NCI-H748 treated with DMSO at 0.1 percent for 48 hours (cell line): ENCODE data around the gene HAVCR1.
"Not testable (repeated sequence)": the region's sequence is repeated elsewhere in the genome, so short reads cannot be mapped to it uniquely, and the experiment has no call there.

Experiments
- DNase-seq: peaks from one replicate; lab custom pipeline; 2025; lab: John Stamatoyannopoulos, UW

HAVCR1 gene

DNA sequence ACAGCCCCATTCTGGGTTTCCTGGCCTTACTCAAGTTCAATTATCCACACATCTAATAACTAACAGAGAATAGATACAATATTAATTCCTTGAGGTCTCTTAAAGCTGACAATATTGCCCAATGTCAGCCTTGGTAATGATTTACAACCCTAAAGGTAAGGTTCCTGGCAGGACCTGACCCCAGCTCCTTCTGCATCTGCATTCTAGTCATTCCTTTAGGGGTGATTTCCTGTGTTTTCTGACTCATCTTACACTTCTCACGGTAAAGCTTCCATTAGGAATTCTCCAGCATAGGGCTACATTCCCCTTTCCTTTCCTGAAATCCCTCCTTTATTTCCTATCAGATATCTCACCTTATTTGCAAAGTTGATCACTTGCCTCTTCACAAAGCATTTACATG is 9.3 kb downstream of the HAVCR1 start:
- no peak for DNase-seq

DNA sequence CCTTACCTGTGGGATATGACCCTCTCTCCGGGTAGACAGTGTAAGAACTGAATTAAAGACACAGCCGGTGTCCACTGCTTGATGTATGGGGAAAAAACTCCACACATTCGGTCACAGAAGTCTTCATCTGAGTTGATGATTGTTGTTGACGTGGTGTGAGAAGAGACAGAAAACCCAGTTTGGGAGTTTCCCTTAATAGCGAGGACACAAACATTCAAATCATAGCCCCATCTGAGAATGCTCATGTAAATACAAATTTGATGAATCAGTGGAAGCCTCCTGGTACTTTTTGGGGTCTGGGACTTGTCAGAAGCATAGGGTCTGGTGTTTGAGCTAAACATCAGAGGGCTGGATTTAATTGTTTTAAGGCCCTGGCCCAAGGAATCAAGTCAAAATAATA is 11.0 kb downstream of the HAVCR1 start:
- DNase-seq = no peak

DNA sequence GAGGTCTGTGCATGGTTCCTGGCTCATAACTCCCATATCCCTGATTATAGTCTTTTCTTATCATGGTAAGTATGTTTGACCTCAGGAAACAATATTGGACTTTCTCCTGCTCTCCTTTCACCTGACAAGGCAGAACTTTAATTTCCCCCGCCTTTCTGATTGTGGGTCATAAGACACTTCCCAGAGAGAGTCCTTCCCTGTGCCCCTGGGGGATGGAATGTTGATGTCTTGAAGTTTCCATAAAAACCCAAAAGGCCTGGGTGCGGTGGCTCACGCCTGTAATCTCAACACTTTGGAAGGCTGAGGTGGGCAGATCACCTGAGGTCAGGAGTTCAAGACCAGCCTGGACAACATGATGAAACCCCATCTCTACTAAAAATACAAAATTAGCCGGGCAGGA is 11.9 kb downstream of the HAVCR1 start:
- DNase-seq = not testable (repeated sequence)

DNA sequence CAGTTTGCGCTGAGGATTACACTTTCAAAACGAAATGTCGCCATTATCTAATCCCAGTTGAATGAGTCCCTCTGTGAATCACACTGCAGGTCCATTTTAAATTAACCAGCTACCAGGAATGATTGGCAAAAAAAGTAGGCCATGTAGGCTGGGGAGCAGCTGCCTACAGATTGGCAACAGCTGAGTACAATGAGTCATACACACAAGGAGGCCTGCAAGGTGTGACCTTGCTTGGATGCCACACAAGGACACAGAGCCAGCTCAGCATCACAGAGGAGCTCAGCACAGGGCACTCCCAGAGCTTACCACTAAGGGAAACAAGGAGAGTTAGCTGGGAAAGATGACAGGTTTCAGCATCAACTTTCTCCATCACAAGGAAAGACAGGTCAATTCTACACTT is 12.9 kb downstream of the HAVCR1 start:
- no peak for DNase-seq

DNA sequence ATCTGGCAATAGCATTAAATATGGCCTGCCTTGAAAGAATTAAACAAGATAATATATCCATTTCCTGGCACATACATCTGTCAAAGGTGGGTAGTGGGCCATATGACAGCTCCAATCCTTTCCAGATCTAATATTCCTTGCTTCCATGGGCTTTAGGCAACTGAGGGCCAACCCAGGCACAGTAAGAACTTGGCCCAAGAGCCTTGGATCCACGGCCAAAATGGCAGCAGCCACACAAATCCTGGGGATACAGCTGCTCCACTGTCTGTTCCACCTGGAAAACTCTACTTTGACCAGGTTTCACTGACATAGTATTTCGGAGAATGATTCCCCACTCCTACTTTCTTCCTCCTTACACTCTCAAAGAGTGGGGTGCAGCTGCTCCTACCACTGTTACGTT is 13.3 kb downstream of the HAVCR1 start:
- no peak for DNase-seq

DNA sequence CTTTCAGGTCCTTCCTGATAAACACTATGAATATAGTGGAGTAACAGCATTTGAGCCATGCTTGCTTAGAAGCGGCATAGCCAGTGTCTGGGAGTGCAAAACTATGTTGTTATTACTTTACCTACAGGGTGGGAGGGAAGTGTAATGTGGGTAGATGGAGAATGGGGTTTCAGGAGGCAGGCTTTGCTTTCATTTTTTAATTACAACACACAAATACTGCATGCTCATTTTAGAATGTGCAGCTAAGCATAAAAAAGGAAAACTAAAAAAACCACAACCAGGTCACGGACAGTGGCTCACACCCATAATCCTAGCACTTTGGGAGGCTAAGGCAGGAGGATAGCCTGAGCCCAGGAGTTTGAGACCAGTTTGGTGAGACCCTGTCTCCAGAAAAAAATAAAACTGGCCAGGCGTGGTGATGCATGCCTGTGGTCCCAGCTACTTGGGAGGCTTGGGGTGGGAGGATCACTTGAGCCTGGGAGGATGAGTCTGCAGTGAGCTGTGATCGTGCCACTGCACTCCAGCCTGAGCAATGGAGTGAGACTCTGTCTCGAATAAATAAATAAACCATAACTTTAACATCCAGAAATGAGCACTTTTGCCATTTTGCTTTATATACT is 20.2 kb downstream of the HAVCR1 start:
- no peak for DNase-seq

DNA sequence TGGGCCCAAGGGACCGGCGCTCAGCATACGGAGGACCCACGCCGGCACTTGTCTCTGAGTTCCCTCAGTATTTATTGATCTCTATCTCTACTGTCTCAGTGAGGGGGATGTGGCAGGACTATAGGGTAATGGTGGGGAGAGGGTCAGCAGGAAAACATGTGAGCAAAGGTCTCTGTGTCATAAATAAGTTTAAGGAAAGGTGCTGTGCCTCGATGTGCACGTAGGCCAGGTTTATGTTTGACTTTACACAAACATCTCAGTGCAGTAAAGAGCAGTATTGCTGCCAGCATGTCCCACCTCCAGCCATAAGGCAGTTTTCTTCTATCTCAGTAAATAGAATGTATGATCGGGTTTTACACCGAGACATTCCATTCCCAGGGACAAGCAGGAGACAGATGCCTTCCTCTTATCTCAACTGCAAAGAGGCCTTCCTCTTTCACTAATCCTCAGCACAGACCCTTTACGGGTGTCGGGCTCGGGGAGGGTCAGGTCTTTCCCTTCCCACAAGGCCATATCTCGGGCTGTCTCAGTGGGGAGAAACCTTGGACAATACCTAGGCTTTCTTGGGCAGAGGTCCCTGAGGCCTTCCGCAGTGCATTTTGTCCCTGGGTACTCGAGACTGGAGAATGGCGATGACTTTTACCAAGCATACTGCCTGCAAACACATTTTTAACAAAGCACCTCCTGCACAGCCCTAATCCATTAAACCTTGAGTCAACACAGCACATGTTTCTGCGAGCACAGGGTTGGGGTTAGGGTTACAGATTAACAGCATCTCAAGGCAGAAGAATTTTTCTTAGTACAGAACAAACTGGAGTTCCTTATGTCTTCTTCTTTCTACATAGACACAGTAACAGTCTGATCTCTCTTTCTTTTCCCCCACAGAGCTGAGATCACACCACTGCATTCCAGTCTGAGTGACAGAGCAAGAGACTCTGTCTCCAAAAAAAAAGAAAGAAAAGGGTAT is 24.5 kb downstream of the HAVCR1 start:
- DNase-seq = not testable (repeated sequence)

DNA sequence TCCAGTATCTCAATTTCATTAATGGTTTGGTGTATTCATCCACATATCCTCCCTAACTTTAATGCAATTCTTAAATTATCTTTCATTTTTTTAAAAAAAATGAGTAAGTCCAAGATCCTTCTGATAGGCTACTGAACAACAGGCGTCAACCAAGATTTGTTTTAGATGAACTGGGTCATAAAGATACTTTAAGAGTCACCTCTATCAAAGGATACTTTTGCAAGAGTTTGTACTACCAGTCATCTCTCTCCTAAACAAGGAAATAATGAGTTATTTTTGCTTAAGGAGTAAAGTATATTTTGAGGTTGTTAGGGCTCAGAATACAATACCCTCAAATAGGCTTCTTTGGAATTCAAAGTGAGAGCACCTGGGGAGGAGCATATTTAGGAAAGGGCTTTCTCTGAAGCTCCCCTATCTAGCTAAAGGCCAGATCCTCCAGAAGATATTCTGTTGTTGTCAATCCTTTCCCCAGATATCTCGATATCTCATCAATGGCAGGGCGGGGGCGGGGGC is 25.8 kb downstream of the HAVCR1 start:
- DNase-seq = no peak

DNA sequence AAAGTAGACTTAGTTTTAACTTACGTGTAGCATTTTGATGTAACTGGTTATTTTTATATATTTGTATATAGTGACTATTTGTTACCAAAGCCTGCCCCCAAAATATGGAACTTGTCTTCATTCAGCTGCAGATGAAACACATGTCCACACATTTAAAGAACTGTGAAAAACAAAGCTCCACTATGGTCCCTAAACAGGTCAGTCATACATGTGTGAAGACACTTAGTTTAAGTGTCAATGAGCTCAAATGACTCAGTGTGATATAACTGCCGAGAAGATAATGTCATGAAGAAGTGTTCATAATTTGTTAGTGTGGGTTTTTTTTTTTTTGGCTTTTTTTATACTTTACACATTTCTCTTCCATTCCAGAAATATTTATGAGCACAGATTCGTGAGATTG is 28.2 kb downstream of the HAVCR1 start:
- no peak for DNase-seq

DNA sequence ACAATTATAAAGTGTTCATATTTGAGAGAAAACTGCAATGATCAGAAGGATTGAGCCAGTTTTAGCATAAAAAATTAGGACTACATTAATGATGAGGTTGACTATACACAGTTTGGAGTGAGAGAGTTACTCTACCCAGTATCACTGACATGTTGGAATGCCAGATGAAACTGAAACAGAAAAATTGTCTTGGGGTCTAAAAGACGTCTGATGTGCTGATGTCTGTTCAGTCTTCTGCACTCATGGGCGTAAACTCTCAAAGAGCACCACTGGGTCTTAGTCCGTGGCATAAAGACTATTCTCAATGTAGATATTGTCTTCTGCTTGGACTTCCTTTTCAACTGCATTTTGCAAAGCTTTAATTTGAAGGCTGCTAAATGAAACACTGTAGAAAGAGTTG is 29.5 kb downstream of the HAVCR1 start:
- no peak for DNase-seq

DNA sequence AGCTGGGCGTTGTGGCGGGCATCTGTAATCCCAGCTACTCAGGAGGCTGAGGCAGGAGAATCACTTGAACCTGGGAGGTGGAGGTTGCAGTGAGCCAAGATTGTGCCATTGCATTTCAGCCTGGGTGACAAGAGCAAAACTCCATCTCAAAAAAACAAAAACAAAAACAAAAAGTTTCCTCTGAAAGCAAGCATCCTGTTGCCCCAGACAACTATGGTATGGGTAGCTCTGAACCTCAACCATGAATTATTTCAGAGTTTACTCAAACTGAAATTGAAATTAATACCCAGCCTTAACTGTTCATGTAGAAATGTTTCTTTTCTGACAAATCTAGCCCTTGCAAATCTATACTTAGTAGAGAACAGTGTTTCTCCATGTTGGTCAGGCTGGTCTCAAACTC is 31.3 kb downstream of the HAVCR1 start:
- not testable (repeated sequence) for DNase-seq

DNA sequence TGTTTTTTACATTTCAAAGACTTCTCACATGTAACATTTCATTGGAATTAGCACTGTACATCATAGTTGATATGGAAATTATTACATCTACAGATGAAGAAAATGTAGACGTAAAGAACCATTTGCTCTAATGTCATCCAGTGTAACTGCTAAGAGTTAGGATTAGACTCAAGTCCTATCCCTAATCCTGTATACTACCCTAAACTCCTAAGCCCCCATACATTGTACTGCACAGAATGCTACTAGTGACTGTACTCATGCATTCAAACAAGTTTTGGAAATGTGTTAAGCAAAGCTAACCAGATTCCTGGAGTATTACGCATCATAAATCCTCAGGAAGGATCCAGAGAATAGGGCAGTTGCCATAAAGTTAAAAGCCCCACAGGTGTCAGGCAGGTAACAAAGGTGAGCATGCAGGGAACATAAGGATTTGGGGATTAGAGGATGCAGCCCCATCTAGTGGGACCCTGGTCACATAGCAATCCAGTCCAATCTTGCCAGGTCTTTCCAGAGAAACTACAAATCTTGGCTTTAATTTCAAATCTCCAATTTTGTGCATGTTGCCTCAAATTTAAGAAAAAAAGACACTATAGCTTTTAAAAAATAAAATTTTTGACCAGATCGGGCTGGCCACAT is 32.0 kb downstream of the HAVCR1 start:
- DNase-seq = peak; percentile 26

DNA sequence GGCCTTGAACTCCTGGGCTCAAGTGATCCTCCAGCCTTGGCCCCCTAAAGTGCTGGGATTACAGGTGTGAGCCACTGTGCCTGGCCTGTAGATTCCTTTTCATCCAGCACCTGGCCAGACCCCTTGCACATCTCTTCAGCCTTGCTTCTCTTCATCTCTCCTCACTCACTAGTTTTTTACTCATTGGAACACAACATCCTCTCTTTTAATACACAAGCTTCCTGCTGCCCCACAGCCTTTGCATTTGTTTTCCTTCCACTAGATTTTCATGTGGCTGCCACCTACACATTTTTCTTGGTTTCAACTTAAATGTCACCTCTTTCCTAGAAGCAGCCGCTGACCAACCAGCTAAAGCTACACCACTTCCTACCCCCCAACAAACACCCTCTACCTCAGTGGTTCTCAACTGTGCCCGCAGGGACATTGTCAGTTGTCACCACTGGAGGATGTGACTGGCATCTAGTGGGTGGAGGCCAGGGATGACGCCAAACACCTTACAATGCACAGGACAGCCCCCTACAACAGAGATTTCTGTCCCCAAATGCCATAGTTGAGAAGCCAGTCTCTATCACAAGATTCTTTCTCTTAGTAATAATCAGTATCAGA is 33.7 kb downstream of the HAVCR1 start:
- DNase-seq = no peak

DNA sequence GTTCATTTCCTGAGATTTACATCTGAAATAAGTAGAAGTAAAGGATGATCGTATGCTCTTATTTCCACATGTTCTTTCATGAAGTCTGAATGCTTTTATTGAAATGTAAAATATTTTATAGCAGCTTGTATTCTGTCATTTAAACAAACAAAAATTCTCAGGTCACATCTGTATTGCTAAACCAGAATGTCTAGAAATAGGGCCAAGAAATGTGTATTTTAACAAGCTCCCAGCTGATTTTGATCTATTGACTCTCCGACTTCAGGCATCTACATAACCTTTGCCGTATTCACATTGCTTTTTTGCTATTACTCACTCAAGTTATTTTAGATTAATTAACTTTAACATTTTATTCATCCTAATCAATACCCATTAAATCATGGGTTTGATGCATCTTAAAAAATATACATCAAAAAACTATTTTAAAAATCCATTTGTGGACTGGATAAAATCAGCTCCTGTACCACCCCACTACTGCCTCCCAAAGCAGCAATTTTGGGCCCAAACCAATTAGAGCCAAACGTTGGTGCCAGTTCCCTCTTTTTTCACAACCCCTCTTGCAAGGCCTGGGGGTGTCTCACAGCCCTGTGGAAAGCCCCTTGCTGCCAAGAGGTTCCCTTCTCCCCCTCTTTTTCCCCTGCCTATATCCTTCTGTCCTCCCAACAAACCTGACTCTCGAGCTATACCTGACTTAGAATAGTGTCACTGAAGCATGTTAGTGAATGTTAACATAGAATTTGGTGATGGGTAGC is 34.5 kb downstream of the HAVCR1 start:
- DNase-seq = no peak

DNA sequence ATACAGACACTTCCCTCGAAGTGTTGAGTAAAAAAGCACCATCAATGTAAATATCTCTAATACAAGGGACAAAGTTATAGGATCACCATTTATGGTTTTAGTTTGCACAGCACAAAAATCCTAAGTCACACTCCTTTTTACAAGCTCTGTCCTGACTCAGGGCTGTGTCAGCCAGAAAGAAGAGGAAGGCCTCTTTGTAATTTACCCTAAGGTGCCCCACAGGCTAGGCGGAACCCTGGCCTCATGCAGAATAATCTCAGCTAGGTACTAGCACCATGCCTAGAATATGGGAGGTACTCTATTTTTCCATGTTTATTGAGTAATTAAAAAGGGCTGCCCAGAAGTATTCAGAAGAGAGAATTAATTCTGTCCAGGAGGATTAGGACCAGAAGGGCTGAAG is 36.9 kb downstream of the HAVCR1 start:
- DNase-seq = no peak

DNA sequence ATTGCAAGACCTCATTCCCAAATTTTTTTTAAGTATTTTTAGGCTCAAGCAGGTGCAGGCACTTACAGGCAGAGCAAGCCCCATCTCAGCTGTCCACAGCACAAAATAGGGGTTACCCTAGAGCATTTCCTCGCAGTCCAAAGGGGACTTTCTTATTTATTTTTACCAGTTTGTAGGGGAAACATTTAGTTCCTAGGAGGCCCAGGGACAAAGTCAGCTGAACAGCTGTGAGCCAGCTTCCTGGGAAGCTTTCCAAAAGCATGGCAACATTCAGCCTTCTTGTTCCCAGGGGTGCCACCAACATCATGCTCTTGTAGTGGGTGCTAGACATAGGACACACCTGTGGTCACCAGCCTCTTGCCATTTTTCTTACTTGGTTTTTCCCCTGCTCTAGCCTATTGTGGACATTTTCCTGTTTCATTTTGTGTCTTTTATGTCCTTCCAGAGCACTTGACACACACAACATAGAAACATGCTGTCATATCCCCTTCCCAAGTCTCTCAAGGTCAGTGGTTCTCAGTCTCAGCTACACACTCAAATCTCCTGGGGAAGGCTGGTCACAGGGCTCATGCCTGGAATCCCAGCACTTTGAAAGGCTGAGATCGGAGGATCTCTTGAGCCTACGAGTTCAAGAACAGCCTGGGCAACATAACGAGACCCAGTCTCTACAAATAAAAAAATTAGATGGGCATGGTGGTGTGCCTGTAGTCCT is 38.2 kb downstream of the HAVCR1 start:
- DNase-seq = no peak

DNA sequence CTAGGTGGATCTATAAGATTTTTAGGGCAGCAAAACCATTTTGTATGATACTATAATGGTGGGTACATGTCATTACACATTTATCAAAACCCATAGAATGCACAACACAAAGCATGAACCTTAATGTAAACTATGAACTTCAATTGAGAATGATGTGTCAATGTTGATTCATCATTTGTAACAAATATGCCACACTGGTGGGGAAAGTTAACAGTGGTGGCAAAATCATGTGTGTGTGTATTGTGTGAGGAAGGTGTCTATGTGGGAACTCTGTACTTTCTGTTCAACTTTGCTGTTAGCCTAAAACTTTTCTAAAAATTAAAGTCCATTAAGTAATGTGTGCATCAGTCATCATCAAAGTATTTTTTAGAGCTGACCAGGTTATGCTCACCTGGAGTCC is 38.9 kb downstream of the HAVCR1 start:
- no peak for DNase-seq

DNA sequence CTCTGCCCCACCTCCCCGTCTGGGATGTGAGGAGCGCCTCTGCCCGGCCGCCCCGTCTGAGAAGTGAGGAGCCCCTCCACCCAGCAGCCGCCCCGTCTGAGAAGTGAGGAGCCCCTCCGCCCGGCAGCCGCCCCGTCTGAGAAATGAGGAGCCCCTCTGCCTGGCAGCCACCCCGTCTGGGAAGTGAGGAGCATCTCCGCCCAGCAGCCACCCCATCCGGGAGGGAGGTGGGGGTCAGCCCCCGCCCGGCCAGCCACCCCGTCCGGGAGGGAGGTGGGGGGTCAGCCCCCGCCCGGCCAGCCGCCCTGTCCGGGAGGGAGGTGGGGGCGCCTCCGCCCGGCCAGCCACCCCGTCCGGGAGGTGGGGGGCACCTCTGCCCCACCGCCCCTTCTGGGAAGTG is 44.8 kb downstream of the HAVCR1 start:
- not testable (repeated sequence) for DNase-seq

DNA sequence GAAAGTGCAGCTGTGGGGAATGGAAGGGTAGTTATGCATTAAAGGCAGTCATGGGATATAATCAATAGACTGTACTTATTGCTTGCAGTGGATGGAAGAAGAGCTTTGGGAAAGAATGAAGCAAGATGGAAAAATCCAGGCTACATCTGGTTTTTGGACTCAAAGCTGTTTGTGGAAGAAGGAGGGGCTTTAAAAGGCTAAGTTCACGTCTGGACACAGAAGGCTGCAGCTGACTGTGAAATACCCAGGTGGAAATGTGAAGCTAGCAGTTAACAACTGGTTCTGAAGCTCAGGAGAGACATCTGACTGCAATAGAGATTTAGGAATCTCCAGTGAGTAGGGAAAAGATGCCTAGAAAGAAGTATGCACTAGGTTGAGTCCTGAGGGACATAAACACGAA is 52.7 kb downstream of the HAVCR1 start:
- DNase-seq = no peak

DNA sequence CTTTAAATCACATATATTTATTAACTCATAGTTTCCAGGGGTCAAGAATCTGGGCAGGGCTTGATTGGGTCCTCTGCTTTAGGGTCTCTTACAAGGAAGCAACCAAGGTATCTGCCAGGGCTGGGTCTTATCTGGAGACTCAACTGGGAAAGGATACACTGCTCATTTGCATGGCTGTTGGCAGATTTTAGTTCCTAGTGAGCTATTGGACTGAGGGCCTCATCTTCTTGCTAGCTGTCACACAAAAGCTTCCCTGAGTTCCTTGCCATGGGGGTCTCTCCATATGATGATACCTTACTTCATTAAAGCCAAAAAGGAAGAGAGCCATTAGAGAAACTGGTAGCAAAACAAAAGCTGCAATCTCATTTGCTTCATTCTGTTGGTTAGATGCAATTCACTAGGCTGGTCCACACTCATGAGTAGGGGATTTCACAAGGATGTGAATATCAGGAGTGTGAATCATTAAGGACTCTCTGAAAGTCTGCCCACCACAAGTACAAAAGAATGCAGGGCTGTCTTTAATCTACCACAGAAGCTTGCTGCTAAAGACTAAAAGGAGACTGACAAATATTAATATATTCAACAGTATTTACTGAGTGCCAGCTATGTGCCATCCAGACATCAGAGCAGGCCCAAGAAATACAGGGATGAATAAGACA is 53.9 kb downstream of the HAVCR1 start:
- no peak for DNase-seq
